GM19324 (cell line): ENCODE data around the gene CT45A2.
"Not testable (repeated sequence)": the region's sequence is repeated elsewhere in the genome, so short reads cannot be mapped to it uniquely, and the experiment has no call there.

Experiments
- ATAC-seq: cut with Tn5 transposase; IDR thresholded peaks from one replicate; pipeline ENCODE4 v1.9.1; 2021; ENCODE audit warnings: mild to moderate bottlenecking, moderate library complexity; ENCODE audit not compliant: unreplicated experiment, low FRiP score

Gene CT45A2

DNA sequence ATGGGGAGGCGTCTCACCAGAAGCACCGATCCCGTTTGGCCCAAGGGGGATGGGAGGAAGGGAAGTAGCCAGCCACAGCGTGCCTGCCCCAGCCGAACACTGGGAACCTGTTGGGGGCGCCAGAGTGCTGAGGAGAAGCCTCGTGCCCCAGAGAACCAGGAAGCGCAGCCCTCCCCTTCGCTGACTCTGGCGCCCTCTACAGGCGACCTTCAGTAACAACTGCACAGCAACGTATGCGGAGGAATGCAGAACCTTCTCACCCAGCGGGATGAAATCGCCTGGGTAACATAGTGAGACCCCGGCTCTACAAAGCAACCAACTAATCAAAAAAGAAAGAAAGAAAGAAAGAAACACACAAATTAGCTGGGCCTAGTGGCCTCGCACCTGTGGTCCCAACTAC lies at the start of gene CT45A2:
TSS of gene CT45A2 (minus strand) at position 101 of the 400 bp plus-strand sequence. CDS start 3,747 bp downstream, outside the sequence.
- not testable (repeated sequence) for ATAC-seq

DNA sequence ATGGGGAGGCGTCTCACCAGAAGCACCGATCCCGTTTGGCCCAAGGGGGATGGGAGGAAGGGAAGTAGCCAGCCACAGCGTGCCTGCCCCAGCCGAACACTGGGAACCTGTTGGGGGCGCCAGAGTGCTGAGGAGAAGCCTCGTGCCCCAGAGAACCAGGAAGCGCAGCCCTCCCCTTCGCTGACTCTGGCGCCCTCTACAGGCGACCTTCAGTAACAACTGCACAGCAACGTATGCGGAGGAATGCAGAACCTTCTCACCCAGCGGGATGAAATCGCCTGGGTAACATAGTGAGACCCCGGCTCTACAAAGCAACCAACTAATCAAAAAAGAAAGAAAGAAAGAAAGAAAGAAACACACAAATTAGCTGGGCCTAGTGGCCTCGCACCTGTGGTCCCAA lies 34.6 kb upstream of the CT45A2 start, which contains the start of gene CT45A8:
TSS of gene CT45A8 (minus strand) at position 101 of the 400 bp plus-strand sequence. CDS start 3,755 bp downstream, outside the sequence.
- ATAC-seq, result not testable (repeated sequence)

- ATAC-seq, result not testable (repeated sequence)
Observed at GRCh38 chrX:135837180-135837579, 17.4 kb upstream of the CT45A2 start, which contains the start of gene CT45A7. TSS of gene CT45A7 (minus strand) at chrX:135837280. CDS start at chrX:135833533, 3,747 bp downstream.

DNA sequence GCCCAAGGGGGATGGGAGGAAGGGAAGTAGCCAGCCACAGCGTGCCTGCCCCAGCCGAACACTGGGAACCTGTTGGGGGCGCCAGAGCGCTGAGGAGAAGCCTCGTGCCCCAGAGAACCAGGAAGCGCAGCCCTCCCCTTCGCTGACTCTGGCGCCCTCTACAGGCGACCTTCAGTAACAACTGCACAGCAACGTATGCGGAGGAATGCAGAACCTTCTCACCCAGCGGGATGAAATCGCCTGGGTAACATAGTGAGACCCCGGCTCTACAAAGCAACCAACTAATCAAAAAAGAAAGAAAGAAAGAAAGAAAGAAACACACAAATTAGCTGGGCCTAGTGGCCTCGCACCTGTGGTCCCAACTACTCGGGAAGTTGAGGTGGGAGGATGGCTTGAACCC lies 17.1 kb downstream of the CT45A2 start, which contains the start of gene CT45A6:
TSS of gene CT45A6 (minus strand) at position 101 of the 400 bp plus-strand sequence. CDS start 3,794 bp downstream, outside the sequence.
- not testable (repeated sequence) for ATAC-seq

DNA sequence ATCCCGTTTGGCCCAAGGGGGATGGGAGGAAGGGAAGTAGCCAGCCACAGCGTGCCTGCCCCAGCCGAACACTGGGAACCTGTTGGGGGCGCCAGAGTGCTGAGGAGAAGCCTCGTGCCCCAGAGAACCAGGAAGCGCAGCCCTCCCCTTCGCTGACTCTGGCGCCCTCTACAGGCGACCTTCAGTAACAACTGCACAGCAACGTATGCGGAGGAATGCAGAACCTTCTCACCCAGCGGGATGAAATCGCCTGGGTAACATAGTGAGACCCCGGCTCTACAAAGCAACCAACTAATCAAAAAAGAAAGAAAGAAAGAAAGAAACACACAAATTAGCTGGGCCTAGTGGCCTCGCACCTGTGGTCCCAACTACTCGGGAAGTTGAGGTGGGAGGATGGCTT lies 34.4 kb downstream of the CT45A2 start, which contains the start of gene CT45A5:
TSS of gene CT45A5 (minus strand) at position 101 of the 400 bp plus-strand sequence. CDS start 3,774 bp downstream, outside the sequence.
- not testable (repeated sequence) for ATAC-seq

GRCh38 chrX:135768091-135768490 lies 51.7 kb downstream of the CT45A2 start, which contains the start of gene CT45A3:
TSS of gene CT45A3 (minus strand) at chrX:135768191. CDS start at chrX:135764444, 3,747 bp downstream.
- not testable (repeated sequence) for ATAC-seq
